ENCODE data around the gene IQCN. TPM values are rescaled to one million over a fixed set of nuclear protein-coding genes. Genes with fewer than 3 reads are reported as not detected.

The IQCN gene, protein sequence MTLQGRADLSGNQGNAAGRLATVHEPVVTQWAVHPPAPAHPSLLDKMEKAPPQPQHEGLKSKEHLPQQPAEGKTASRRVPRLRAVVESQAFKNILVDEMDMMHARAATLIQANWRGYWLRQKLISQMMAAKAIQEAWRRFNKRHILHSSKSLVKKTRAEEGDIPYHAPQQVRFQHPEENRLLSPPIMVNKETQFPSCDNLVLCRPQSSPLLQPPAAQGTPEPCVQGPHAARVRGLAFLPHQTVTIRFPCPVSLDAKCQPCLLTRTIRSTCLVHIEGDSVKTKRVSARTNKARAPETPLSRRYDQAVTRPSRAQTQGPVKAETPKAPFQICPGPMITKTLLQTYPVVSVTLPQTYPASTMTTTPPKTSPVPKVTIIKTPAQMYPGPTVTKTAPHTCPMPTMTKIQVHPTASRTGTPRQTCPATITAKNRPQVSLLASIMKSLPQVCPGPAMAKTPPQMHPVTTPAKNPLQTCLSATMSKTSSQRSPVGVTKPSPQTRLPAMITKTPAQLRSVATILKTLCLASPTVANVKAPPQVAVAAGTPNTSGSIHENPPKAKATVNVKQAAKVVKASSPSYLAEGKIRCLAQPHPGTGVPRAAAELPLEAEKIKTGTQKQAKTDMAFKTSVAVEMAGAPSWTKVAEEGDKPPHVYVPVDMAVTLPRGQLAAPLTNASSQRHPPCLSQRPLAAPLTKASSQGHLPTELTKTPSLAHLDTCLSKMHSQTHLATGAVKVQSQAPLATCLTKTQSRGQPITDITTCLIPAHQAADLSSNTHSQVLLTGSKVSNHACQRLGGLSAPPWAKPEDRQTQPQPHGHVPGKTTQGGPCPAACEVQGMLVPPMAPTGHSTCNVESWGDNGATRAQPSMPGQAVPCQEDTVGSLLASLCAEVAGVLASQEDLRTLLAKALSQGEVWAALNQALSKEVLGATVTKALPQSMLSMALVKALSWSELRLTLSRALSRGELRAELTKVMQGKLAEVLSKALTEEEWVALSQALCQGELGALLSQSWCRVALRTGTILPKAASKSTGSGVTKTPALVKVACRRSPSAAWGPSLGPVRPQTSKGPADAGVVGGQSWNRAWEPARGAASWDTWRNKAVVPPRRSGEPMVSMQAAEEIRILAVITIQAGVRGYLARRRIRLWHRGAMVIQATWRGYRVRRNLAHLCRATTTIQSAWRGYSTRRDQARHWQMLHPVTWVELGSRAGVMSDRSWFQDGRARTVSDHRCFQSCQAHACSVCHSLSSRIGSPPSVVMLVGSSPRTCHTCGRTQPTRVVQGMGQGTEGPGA (N-terminal part only)
- 0.29 TPM in 1 of 2 replicates, not detected in the other for polyA plus RNA-seq (2014; cell fraction: cytosol; rRNA removed)
- polyA plus RNA-seq (2014; cell fraction: nucleus; rRNA removed) = 0.04 and 1.1 TPM in 2 replicates

DNA sequence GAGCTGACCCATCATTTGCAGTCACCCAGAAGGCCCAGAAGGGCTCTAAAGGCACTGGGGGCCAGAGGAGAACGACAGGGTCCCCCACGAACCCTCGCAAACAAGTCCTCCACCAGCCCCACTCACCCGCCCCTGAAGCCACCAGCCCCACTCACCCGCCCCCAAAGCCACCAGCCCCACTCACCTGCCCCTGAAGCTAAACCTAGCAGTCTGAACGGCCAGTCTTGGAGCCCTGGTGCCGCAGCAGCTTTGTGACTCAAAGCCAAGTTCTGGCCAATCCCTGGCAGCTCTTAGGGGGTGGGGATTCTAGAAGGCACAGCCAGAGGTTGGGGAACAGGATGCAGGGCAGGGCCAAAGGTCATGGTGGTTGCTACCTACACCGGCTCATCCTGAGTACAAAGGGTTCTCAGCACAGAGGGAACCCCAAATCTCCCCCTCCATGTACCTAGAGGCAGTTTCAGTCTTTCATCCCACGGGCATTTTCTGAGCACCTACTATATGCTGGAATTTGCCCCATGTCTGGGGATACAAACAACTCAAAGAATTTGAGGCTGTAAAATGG, at the start of gene IQCN:
IQCN (minus strand) TSS at position 234 of the 562 bp plus-strand sequence. CDS start 4,974 bp downstream, outside the sequence.
- DNase-seq (ENCODE audit: low spot score) = no peak

DNA sequence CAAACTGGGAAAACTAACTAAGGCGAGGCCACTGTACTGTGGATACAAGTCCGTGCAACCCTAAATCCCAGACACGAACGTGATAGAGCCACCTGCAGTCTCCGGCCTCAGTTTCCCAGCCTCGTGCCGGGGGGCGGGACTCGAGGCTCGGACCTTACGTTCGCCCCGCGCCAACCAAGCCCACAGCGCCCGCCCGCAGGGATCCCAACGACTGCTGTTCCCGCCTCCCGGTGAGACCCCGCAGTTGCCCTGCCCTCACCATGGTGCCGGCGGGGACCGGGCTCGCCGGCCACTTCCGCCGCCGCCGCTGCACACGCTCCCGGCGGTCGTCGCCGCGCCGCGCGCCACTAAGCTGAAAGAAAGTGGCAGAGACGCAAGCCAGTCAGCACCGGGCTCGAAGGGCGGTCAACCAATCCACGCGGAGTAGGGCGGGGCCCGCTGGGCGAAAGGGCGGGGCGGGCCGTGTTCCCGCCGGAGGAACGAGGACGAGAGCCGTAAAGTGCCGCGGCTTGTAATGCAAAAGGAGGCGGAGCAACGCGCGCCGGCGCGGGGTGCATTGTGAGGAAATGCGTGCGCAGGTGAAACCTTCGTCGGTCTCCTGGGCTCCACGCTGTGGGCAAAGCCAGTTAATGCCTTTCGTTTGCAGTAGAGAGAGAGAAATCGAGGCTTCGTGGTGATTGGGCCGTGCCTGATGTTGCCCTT, 48.7 kb upstream of the IQCN start, which contains the start of gene LSM4:
LSM4 (minus strand) TSS at position 318 of the 702 bp plus-strand sequence; CDS start at position 262, 56 bp downstream.
- DNase-seq (ENCODE audit: low spot score) = peak; percentile 97

DNA sequence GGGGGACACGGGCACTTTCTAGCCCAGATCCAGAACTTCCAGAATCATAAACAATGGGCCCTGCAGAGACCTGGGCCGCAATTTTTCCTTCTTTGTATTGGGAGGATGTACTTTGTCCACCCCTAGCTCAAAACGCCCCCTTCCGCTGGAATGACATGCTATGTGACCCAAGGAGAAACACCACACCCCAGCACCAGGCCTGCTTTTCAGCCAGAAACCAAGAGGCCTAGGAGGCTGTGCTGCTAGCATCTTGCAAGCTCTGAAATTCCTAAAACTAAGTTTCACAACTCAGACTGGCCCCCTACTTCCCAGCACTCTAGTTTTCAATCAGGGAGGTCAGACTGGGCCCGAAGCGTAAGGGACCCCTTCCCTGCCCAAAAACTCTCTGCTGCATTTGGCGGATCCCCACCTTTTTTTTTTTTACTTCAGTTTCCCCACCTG, 48.1 kb upstream of the IQCN start:
- DNase-seq (ENCODE audit: low spot score) = peak; percentile 59

DNA sequence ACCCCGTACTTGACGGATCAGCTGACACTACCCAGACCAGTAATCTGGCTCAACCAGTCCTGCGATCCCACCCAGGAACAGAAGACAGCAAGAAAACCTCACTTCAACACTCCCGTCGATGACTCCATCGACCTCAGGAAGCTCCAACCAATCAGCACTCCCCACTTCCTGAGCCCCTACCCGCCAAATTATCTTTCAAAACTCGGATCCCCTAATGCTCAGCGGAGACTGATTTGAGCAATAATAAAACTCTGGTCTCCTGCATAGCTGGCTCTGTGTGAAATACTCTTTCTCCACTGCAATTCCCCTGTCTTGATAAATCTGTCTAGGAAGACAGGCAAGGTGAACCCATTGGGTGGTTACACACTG, 47.5 kb upstream of the IQCN start:
- DNase-seq (ENCODE audit: low spot score) = peak; percentile 57

DNA sequence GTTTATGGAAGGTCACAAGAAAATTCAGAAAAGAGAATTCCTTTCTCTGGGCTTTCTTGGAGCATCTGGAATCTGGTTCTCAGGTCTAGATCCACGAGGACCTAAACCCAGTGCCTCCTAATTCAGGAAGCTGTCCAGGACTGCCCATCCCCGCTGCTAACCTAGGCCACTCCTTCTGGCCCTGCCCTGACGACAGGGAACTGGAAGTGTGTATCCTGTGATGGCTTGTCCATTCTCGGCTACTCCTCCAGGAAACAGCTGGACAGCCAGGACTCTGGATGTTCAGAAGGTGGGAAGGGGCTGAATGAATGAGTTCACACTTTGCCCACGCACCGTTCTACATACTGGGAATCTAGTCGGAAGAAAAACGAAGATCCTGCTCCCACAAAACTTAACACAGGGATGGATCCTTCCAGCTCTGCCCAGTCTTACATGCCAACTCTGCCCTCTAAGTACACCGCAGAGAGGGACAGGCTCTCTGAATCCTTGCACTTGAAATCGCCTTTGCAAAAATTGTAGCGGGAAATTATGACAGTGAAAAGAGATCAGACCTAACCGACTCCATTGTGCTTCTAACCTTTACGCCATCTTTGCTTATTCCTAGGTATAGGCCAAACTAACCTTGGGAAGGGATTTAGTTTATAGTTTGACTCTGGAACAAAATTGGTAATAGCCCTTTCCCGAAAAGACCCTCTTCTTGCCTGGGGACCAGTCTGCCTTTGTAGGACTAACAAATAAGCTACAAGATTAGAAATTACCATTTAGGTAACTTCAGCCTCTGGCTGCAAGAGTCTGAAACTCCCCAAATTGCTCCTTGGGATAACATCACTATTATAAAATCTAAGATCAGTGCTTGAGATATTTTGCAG, 46.8 kb upstream of the IQCN start:
- no peak for DNase-seq (ENCODE audit: low spot score)

DNA sequence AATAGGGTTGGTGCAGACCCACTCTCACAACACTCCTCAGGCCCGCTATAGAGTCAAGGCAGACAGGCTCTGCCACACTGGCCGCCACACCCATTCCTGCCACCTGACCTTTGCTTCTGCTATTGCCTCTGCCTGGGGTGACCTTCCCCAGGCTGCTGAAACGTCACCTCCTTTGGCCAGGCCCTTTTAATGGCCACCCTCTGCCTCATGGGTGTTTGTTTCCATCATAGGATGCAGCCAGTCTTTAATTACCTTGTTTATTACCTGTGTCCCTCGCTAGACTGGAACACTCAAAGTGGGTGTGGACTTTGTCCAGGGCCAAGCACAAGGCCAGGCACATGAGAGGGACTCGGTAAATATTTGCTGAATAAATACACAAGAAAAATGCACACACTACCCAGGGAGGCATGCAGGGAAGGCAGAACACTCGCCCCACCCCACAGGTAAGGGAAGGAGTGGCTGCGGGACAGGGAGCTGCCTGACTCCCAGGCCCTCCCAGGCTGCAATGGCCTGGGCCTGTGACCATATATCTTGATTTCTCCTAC, 45.4 kb upstream of the IQCN start:
- no peak for DNase-seq (ENCODE audit: low spot score)

DNA sequence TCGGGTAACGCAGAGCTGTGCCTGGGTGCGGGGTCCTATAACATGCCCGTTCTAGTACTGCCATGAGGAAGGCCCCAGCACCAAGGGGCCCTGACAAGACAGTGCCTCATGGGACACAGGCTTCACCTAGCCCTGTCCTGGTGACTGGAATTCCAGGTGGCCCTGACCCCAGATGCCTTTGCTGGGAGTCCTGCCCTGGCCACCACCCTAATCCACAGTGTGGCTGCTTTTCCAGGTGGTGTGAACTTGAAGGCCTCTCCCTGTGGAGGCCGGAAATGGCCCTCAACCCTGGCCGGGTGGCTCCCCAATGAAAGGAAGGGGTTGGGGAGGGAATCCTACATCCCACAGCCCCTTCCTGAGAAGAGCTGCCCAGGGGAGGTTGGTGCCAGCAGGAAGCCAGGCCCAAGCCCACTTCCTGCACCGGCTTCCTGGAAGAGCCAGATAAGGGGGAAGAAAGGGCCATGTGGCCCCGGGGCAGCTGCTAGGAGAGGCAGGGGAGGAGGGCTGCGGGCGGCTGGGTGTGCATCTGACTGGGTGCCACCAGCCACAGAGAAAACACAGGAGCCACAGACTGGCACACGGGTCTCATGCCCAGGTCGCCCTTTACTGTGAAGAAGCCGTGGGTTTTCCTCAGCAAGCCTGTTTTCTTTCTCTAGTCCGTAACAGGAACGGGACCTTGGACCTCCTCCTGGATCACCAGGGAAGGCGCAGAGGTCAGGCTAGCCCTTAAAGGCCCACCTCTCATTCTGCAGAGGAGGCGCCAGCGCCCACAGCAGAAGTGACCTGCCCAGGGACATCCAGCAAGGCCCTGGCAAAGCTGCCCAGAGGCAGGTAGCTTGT, 43.9 kb upstream of the IQCN start:
- no peak for DNase-seq (ENCODE audit: low spot score)

DNA sequence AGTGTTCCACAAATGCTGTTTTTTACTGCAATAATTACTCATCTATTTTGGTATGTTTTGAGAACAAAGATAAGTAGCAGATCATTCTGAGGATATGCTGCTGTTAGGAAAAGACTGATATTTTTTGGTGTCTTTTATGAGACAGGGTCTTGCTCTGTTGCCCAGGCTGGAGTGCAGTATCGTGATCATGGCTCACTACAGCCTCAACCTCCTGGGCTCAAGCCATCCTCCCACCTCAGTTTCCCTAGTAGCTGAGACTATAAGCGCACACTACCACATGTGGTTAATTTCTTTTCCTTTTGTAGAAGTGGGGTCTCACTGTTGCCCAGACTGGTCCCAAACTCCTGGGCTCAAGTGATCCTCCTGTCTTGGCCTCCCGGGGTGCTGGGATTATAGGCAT, 39.1 kb upstream of the IQCN start:
- DNase-seq (ENCODE audit: low spot score) = no peak

DNA sequence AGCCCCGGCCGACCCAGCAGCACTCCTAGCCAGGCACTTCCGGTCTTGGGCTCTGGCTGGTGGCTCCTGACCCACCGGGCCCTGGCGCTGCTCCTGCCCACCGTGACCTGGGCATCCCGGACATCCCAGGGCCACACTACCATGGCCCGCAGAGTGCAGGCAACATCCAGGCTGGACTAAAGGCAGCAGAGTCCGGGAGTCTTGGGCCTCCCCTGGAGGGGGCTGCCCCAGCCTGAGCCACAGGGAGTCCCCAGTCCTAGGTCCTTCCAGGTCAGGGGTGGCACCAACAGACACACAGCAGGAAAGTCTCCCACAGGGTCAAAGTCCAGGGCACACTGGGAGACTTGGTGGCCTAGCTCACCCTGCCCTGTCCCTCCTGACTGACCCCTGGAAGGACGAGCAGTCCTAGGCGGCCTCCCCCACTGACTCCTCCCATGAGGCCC, 37.9 kb upstream of the IQCN start:
- no peak for DNase-seq (ENCODE audit: low spot score)

DNA sequence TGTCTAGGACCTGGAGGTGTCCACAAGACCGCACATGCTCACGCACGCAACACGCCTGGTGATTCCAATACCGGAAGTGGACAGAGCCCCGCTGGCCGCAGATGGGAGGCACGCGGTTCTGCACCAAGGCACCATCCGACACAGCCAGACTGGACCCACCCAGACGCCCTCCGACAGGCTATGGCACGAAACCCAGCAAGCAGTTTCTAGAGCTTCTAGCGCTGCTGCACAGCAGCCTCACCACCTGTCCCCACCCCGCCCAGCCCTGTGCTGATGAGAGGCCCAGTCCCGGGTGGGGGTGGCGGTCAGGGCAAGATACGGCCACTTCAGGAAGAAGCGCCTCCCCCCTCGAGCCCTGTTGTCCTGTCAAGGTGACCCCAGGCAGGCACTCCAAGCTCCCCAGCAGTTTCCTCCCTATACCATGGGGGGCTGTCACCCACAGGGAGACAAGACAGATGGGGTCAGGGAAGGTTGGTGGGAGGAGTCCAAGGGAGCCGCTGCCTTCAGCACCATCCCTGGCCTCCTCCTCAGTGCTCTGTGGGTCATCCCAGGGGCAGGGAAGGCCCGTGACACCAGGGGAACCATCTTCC, 37.3 kb upstream of the IQCN start:
- DNase-seq (ENCODE audit: low spot score) = no peak

DNA sequence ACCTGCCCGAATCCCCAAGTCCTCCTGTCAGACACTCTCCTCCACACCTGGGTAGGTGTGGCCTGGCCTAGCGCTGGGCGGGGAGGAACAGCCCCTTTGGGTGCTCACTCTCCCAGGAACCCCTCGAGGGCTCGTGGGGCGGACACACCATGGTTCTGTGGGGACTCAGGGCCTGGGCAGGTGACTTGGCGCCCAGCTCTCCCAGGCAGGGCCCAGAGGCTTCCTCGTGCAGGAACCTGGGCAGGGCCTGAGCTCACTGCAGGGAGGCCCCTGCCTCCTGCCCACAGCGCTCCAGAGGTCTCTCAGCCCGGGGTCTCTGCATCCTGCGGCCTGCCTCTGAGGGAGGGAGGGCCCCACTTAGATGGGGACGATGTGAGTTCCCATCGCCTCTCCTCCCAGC, 36.7 kb upstream of the IQCN start:
- no peak for DNase-seq (ENCODE audit: low spot score)

DNA sequence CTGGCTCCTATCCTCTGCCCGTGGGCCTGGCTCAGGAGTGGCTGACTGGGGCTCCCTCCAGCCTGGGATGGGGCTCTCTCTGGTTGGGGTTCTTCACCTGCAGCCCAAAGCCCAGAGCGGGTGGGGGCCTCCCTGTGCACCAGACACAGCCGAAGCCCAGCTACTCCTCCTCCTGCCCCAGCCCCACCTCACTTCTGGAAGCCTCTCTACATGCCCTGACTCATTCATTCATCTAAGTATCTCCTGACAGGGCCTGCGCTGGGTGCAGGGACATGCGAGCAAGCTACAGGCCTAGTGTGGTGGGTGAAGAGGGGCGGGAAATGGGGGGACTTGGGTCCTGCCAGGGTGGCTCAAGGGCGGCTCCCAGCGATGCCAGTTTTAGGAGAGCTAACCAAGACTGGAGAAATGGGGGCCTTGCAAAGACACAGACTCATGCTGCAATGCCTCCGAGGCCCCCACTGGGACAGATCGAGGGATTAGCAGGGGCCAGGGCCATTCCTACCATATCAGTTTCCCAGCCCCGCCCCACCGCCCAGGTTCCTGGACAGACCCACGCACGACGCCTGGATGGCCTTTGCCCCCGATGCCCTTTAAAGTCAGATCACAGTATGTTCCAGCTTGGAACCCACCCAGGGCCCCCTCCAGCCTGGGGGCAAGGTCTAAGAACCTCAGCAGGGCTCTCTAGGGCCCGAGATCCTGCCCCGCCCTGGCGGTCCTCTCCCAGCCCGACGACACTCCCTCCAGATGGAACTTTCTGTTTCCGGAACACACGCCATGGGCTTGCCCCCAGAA, 36.1 kb upstream of the IQCN start:
- DNase-seq (ENCODE audit: low spot score) = no peak

DNA sequence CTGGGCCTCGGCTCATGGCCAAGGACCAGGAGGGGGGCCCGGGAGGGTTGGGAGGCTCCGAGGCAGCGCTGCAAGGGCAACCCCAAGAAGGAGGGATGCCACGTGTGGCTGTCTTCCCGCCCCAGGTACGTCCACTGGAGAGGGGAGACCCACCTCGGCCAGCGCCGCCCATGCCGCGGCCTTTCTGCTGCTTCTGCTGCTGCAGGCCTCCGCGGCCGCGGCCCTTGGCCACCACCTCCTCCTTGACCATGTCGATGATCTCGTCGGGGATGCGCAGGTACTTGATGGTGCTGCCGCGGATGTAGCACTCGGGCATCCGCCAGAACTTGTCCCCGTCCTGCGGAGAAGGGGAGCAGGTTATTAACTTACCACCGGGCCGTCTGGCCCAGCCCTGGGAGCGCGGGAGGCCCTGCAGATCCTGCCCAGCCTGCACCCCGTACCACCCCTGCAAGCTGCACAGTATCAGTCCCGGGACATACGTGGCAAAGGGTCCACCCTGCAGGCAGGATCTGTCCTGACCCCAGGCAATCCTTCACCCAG, 35.3 kb upstream of the IQCN start:
- no peak for DNase-seq (ENCODE audit: low spot score)

DNA sequence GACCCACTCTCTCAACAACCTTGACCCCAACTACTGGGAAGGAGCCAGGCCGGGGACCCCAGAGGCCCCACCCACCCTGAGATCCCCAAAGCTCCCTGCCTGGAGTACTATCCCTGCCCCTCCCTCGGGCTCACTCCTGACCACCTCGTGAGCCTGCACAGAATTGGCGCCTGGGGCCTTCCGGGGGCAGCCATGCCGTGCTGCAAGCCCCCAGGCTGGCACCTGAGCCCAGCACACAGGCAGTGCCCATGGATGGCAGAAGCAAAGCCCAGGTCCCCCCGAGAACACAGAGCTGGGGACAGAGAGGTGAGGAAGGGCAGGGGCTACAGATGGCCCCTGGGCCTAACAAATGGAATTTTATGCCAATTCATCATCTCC, 34.7 kb upstream of the IQCN start:
- no peak for DNase-seq (ENCODE audit: low spot score)

DNA sequence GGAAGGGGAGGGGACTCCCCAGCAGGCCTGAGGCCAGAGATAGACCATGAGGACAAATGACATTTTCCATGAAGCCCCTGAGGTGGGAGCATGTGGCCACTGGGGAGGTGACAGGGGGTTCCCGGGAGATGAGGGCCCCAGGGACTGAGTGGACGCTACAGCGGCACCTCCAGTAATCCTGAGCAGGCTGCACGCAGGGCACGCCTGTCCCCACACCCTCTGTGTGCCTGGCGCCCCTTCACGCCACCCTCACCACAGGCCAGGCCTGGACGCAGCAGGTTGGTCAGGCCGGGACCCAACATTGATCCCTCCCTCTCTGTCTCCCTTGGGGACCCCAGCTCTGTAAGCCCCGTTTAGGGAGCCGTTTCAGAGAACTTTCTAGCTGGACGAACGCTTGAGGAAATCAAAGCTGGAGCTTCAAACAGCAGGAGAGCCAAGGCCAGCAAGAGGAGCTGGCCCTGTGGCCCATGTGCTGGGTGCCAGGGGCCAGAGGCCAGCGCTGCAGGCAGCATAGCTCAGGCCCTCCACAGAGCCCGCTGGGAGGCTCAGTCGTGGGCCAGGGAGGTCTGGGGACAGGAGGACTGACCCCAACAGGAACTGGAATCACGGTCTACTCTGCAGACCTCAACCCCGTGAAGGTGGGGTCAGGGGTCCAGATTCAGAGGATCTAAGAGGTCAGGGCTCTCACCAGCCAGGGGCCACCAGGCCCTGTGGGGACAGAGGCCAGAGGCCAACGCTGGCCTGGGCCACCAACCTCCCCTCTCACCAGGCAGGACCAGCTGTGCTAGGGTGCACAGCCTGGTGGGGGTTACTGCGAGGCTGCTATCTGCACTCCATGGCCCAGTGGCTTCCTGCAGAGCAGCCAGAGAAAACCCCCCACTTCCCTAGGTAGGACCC, 34.0 kb upstream of the IQCN start:
- DNase-seq (ENCODE audit: low spot score) = no peak

DNA sequence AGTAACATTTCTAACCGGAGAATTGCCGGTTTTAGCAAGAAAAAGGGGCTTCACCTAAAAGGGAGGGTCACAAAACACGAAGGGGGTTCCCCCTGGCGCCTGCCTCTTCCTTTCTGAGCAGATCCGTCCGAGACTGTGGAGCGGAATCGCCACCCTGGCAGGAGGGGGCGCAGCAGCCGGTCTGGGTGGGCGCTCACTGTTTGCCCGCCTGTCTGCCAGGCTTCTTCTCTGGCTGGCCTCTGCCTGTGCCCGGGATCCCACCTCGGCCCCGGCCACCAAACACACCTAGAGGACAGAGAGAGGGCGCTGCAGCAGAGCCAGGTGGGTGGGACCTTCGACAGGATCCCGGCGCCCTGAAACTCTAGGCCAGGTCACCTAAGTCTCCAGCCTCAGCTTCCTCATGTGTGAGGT, 33.0 kb upstream of the IQCN start:
- DNase-seq (ENCODE audit: low spot score) = no peak
